HCT116 (cell line): Measurements from ENCODE around the gene WASL.

Experiments
- CTCF ChIP-seq, 3 experiments: fragments of 200-600 bp in 1 of 3; sonication (generic) in 1 of 3; IDR thresholded peaks in 2 of 3; conservative IDR thresholded peaks in 1 of 3; 2 replicates each; pipeline ENCODE4 v1.5.1; 2012 to 2017; ENCODE audit warnings: low read depth in 2 of 3, low read length in 2 of 3, antibody characterized with exemption in 1 of 3, borderline replicate concordance in 1 of 3, control low read depth in 1 of 3, mild to moderate bottlenecking in 1 of 3, mixed read lengths in 1 of 3, mixed run types in 1 of 3, moderate library complexity in 1 of 3; ENCODE audit not compliant: insufficient read depth in 1 of 3
- ELF1 ChIP-seq: IDR thresholded peaks from 2 replicates; pipeline ENCODE4 v1.6.1; 2012; ENCODE audit warnings: low read depth, borderline replicate concordance
- EZH2phosphoT487 ChIP-seq: fragments of 200-600 bp; IDR thresholded peaks from 2 replicates; pipeline ENCODE4 v1.6.1; 2018; ENCODE audit warnings: antibody characterized with exemption, borderline replicate concordance
- MAX ChIP-seq: IDR thresholded peaks from 2 replicates; pipeline ENCODE4 v1.6.1; 2012
- POLR2A ChIP-seq: IDR thresholded peaks from 2 replicates; pipeline ENCODE4 v1.7.0; 2011; ENCODE audit warnings: borderline replicate concordance; ENCODE audit not compliant: insufficient read depth, insufficient read length; ENCODE audit errors: extremely low read depth
- RAD21 ChIP-seq: IDR thresholded peaks from 2 replicates; pipeline ENCODE4 v1.6.1; 2012; ENCODE audit warnings: low read depth, mild to moderate bottlenecking
- REST ChIP-seq: IDR thresholded peaks from 2 replicates; pipeline ENCODE4 v1.6.1; 2012; ENCODE audit warnings: low read depth
- SP1 ChIP-seq: IDR thresholded peaks from 2 replicates; pipeline ENCODE4 v1.6.1; 2012; ENCODE audit warnings: low read depth

- TF ChIP-seq CTCF (IDR thresholded peaks at IDR 0.05 in 2 of 3, conservative IDR thresholded peaks at IDR 0.05 in 1 of 3; ENCODE audit: borderline replicate concordance in 1 of 3, insufficient read depth in 1 of 3, low read depth in 2 of 3, low read length in 2 of 3) (no peak), POLR2A (no peak), REST (no peak), RAD21 (no peak), MAX (no peak), SP1 (no peak), ELF1 (no peak), EZH2phosphoT487 (no peak)
These were observed 4.4 kb downstream of the WASL start for GRCh38 chr7:123744416-123744815.
